Omental fat pad (tissue), 4 donors: ENCODE measurements around the gene ATG16L2. TPM values are rescaled to one million over a fixed set of nuclear protein-coding genes. Genes with fewer than 3 reads are reported as not detected.
"Not testable (repeated sequence)": the region's sequence is repeated elsewhere in the genome, so short reads cannot be mapped to it uniquely, and the experiment has no call there.

ENCODE experiments used
- ATAC-seq: fragments of 150-250 bp; one replicate; pipeline ENCODE4 v1.9.1; 2016; ENCODE audit warnings: mild to moderate bottlenecking, moderate library complexity; ENCODE audit not compliant: low FRiP score
- DNase-seq: peaks from one replicate; pipeline ENCODE4 v3.0.0-alpha.2; 2019; ENCODE audit warnings: low spot score
- CTCF ChIP-seq, 3 donors: fragments of 450-650 bp; IDR thresholded peaks; one replicate each; pipeline ENCODE4 v1.5.1; 2016 to 2017; ENCODE audit warnings: antibody characterized with exemption in 3 of 3, mild to moderate bottlenecking in 3 of 3, moderate library complexity in 2 of 3
- total RNA-seq, 4 donors: library from RNA; depleted of rRNA; stranded (reverse); fragments of >200 nt; gene quantifications; one replicate each; pipeline ENCODE4 v1.1.0, GENCODE V29; 2016

ATG16L2 gene
- total RNA-seq, 4 donors from 2014 or later: 15.5 to 81.0 (median 26.7) TPM

GRCh38 chr11:72823105-72823804, 9.0 kb downstream of the ATG16L2 start:
- no peak for ATAC-seq
- TF ChIP-seq CTCF (IDR thresholded peaks at IDR 0.05): no peak
- DNase-seq: no peak

- ATAC-seq (no peak), DNase-seq (no peak)
- TF ChIP-seq CTCF (IDR thresholded peaks at IDR 0.05): no peak
These were observed 9.8 kb downstream of the ATG16L2 start for GRCh38 chr11:72824020-72824419.

- ATAC-seq: no peak
These were observed 10.7 kb downstream of the ATG16L2 start for GRCh38 chr11:72824811-72825505.

GRCh38 chr11:72825661-72826060, 11.4 kb downstream of the ATG16L2 start:
- TF ChIP-seq CTCF (IDR thresholded peaks at IDR 0.05): no peak
- DNase-seq: no peak

More at GRCh38 chr11:72824811-72825505, 10.7 kb downstream of the ATG16L2 start:
- DNase-seq: no peak
- TF ChIP-seq CTCF (IDR thresholded peaks at IDR 0.05): no peak

GRCh38 chr11:72826191-72826941, 12.2 kb downstream of the ATG16L2 start:
- ATAC-seq (no peak), DNase-seq (no peak)
- TF ChIP-seq CTCF (IDR thresholded peaks at IDR 0.05): no peak

More at GRCh38 chr11:72825661-72826060, 11.4 kb downstream of the ATG16L2 start:
- no peak for ATAC-seq

GRCh38 chr11:72826942-72827480, 12.8 kb downstream of the ATG16L2 start:
- DNase-seq (no peak), ATAC-seq (no peak)
- no peak for TF ChIP-seq CTCF (IDR thresholded peaks at IDR 0.05)

GRCh38 chr11:72827656-72828055, 13.4 kb downstream of the ATG16L2 start:
- DNase-seq, ATAC-seq: not testable (repeated sequence)
